ENCODE data around the gene TRAF5. TPM values are rescaled to one million over a fixed set of nuclear protein-coding genes. Genes with fewer than 3 reads are reported as not detected.

TRAF5 gene
- 26.2 and 27.7 TPM in 2 replicates for polyA plus RNA-seq

DNA sequence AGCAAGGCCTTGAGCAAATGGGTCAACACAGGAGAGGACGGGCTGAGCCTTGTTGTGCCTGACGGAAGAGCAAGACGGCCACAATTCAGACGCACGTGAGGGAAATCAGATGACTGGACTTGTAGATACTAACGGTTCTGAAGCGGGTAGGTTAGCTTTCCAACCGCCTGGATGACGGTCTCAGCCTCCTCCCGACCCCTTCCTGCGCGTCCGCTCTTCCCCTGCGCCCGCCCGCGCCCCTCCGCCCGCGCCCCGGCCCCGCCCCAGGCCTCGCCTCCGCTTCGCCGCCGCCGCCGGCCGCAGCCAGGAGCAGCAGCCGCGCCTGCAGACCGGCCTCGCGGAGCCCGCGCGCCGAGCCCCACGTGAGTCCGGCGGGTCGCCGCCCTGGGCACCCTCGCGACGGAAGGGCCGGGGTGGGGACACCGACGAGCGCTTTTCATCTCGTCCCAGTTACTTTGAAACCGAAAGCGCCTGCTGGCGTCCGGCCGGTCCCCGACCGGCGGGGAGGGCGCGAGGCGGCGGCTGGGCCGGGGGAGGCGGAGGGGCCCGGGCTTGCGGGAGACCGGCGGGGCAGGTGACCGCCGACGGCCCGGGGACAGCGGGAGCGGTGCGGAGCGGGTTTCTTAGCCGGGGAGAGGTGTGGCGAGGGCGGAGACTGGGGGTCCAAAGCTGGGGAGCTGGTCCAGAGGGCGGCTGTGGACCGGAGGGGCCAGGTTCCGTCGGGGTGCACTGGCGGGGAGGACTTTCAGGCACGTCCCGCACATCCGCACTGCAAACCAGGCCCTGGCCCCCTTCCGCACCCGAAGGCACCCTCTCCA, at the start of gene TRAF5:
TSS of gene TRAF5 (plus strand) at position 306 of the 818 bp plus-strand sequence. CDS start 26,407 bp downstream, outside the sequence.

Other genes with a start within 250 kb of the TRAF5 start
- gene KCNH1, start 192.7 kb upstream of the TRAF5 start, polyA plus RNA-seq, result 1.2 and 4.6 TPM in 2 replicates
- gene RCOR3, start 67.5 kb upstream of the TRAF5 start, polyA plus RNA-seq, result 15.6 and 18.5 TPM in 2 replicates
- gene RD3, start 165.3 kb downstream of the TRAF5 start, polyA plus RNA-seq, result not detected in 2 replicates